Measurements from ENCODE around the gene RCVRN.

RCVRN gene

GRCh38 chr17:9862220-9862619, 42.9 kb downstream of the RCVRN start:
- Histone ChIP-seq H3K36me3 (ENCODE audit: control insufficient read depth in 2 of 2, insufficient read depth in 1 of 2, low read length in 2 of 2) (no peaks in the 10 kb centered on the region), H3K9me3 (ENCODE audit: control insufficient read depth, insufficient read depth, low read depth, low read length) (no peaks in the 10 kb centered on the region; the same call in 1 of the 2 replicates), H3K27ac (ENCODE audit: extremely low read depth, low read depth, low read length) (no peak overlapping the region), H3K4me3 (ENCODE audit: low read depth, low read length) (no peak overlapping the region), H3K4me1 (ENCODE audit: control insufficient read depth, insufficient read depth, low read length) (no peaks in the 10 kb centered on the region)
- POLR2A ChIA-PET, result no interaction called here
- CTCF ChIA-PET, result interaction anchor here (0.6 to 1.4 kb wide), 4 partner anchors 13 to 96 kb away, joined by 3 to 5 read pairs (median 3); no protein-coding TSS in a partner anchor
- TF ChIP-seq KLF7 (tag by site-specific recombination; IDR thresholded peaks at IDR 0.05; ENCODE audit: borderline replicate concordance) (no peak), ZFP3 (tag by site-specific recombination; IDR thresholded peaks at IDR 0.05; ENCODE audit: low read depth) (no peak), ZNF121 (tag by site-specific recombination; IDR thresholded peaks at IDR 0.05) (no peak), GLIS2 (tag by site-specific recombination; IDR thresholded peaks at IDR 0.05) (no peak), ZBTB6 (tag by site-specific recombination; IDR thresholded peaks at IDR 0.05) (no peak), ZNF701 (tag by site-specific recombination; IDR thresholded peaks at IDR 0.05) (no peak), RBAK (tag by site-specific recombination; IDR thresholded peaks at IDR 0.05) (no peak), ZNF155 (tag by site-specific recombination; IDR thresholded peaks at IDR 0.05) (no peak), HOXA7 (CRISPR knock-in tag; IDR thresholded peaks at IDR 0.05; ENCODE audit: borderline replicate concordance) (no peak), ZNF239 (tag by site-specific recombination; IDR thresholded peaks at IDR 0.05) (no peak)
- TF ChIP-seq, protein P1, sequence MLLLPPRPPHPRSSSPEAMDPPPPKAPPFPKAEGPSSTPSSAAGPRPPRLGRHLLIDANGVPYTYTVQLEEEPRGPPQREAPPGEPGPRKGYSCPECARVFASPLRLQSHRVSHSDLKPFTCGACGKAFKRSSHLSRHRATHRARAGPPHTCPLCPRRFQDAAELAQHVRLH (tag by site-specific recombination; IDR thresholded peaks at IDR 0.05), result no peak

DNA sequence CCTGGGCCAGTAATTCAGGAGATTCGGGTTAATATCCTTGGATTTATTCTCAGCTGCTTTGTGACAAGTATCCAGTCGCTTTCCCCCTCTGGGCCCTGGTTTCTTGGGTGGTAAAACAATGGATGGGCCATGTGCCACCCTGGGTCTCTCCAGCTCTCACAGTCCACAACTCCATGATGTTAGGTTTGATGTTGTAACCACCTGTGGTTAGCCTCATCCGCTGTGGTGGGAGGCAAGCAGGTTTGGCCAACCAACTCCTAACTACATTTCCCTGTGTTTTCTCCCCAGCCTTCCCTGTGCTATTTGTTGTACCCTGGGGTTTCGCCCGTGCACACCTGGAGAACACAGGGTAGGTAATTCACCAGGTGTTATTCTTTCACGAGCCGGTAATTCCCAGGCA, 44.2 kb downstream of the RCVRN start:
- Histone ChIP-seq H3K4me1 (ENCODE audit: control insufficient read depth, insufficient read depth, low read length) (no peaks in the 10 kb centered on the region), H3K4me3 (ENCODE audit: low read depth, low read length) (no peak overlapping the region), H3K9me3 (ENCODE audit: control insufficient read depth, insufficient read depth, low read depth, low read length) (no peaks in the 10 kb centered on the region; the same call in 1 of the 2 replicates), H3K36me3 (ENCODE audit: control insufficient read depth in 2 of 2, insufficient read depth in 1 of 2, low read length in 2 of 2) (no peaks in the 10 kb centered on the region), H3K27ac (ENCODE audit: extremely low read depth, low read depth, low read length) (no peak overlapping the region)
- ChIA-PET CTCF (interaction anchor here (2.0 kb wide), 1 partner anchor 29 kb away, joined by 6 read pairs; no protein-coding TSS in a partner anchor), POLR2A (no interaction called here)
- TF ChIP-seq GLI4 (tag by site-specific recombination; IDR thresholded peaks at IDR 0.05), result no peak
- TF ChIP-seq ZNF76 (tag by site-specific recombination; IDR thresholded peaks at IDR 0.05; ENCODE audit: borderline replicate concordance, low read depth), result no peak
- no peak for TF ChIP-seq FEZF1 (tag by site-specific recombination; IDR thresholded peaks at IDR 0.05)
- TF ChIP-seq ZNF830 (tag by site-specific recombination; IDR thresholded peaks at IDR 0.05; ENCODE audit: low read depth), result no peak

GRCh38 chr17:9859781-9860180, 45.3 kb downstream of the RCVRN start:
- POLR2A ChIA-PET, result no interaction called here
- TF ChIP-seq, protein P2, sequence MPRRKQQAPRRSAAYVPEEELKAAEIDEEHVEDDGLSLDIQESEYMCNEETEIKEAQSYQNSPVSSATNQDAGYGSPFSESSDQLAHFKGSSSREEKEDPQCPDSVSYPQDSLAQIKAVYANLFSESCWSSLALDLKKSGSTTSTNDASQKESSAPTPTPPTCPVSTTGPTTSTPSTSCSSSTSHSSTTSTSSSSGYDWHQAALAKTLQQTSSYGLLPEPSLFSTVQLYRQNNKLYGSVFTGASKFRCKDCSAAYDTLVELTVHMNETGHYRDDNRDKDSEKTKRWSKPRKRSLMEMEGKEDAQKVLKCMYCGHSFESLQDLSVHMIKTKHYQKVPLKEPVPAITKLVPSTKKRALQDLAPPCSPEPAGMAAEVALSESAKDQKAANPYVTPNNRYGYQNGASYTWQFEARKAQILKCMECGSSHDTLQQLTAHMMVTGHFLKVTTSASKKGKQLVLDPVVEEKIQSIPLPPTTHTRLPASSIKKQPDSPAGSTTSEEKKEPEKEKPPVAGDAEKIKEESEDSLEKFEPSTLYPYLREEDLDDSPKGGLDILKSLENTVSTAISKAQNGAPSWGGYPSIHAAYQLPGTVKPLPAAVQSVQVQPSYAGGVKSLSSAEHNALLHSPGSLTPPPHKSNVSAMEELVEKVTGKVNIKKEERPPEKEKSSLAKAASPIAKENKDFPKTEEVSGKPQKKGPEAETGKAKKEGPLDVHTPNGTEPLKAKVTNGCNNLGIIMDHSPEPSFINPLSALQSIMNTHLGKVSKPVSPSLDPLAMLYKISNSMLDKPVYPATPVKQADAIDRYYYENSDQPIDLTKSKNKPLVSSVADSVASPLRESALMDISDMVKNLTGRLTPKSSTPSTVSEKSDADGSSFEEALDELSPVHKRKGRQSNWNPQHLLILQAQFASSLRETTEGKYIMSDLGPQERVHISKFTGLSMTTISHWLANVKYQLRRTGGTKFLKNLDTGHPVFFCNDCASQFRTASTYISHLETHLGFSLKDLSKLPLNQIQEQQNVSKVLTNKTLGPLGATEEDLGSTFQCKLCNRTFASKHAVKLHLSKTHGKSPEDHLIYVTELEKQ (tag by site-specific recombination; IDR thresholded peaks at IDR 0.05; ENCODE audit: borderline replicate concordance), result no peak
- TF ChIP-seq ZNF529 (tag by site-specific recombination; IDR thresholded peaks at IDR 0.05; ENCODE audit: insufficient replicate concordance), result no peak
- CTCF ChIA-PET, result interaction anchor here (0.7 to 2.0 kb wide), 2 partner anchors 29 to 30 kb away, joined by 4 to 6 read pairs; no protein-coding TSS in a partner anchor
- H3K4me3 ChIP-seq (ENCODE audit: low read depth, low read length), result no peak overlapping the region
- no peaks in the 10 kb centered on the region for H3K4me1 ChIP-seq (ENCODE audit: control insufficient read depth, insufficient read depth, low read length)
- H3K27ac ChIP-seq (ENCODE audit: extremely low read depth, low read depth, low read length), result no peak overlapping the region
- H3K36me3 ChIP-seq (ENCODE audit: control insufficient read depth in 2 of 2, insufficient read depth in 1 of 2, low read length in 2 of 2), result no peaks in the 10 kb centered on the region
- no peaks in the 10 kb centered on the region; the same call in 1 of the 2 replicates for H3K9me3 ChIP-seq (ENCODE audit: control insufficient read depth, insufficient read depth, low read depth, low read length)
